Activated T-cell treated with anti-CD3 and anti-CD28 coated beads for 24 hours (primary cell): ENCODE results near the gene WNK1.

ENCODE experiments used
- DNase-seq: peaks from one replicate; pipeline ENCODE4 v3.0.0-alpha.2; 2020; ENCODE audit warnings: low read depth

Gene WNK1

DNA sequence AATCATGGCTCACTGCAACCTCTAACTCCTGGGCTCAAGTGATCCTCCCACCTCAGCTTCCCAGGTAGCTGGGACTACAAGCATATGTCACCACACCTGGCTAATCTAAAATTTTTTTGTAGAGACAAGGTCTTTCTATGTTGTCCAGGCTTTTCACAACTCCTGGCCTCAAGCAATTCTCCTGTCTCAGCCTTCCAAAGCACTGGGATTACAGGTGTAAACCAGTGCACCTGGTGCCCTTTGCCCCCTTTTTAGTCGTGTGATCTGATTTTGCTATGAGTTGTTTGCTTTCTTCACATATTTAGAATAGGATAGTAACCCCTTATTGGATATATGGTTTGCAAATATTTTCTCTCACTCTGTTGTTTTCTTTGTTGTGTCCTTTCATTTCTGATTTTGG is 198.8 kb downstream of the WNK1 start:
- no peak for DNase-seq

DNA sequence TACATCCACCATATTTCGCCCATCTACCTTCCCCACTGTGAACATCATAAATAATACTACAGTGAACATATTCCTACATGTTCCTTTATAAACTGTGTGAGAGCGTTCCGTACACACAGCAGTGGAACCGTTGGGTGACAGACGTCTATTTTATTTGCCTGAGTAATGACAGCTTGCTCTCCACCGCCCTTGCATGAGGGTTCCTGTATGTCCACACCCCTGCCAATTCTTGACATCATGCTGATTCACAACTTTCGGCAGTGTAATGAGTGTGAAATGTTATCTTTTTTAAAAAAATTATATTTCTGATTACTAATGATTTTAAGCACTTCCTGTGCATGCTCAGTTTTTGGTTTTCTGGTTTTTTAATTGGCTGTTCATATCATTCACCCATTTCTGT is 201.4 kb downstream of the WNK1 start:
- no peak for DNase-seq

DNA sequence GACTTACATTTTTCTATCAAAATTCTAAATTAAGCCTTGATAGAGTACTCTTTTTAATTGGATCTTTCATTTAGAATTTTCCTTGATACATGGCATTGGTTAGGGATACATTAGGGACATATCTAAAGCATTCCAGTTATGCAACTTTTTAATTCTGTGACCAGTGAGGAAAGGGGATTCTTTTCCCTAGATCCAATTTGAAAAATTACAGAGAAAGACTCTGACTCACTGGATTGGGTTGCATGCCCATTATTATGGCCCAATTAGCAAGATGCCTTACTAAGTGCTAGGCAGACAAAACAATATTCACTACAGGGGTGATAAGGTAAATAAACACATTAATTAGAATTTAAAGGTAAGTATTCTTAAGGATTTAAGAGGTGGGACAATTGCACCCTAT is 202.4 kb downstream of the WNK1 start:
- DNase-seq = no peak

DNA sequence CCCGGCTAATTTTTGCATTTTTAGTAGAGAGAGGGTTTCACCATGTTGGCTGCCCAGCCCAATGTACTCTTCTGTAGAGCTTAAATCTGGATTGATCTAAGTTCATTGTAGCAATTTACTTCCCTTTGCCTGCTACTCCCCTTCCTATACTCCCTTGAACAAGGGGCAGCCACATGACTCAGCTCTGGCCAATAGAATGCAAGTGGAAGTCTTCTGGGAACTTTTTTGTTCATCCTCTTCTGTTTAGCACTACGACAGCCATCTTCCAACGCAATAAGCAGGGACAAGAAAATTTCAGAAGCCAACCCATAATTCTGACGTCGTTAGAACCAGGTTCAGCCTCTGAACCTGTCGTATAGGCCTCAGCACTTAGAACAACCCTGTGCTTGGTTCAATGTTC is 203.6 kb downstream of the WNK1 start:
- no peak for DNase-seq

DNA sequence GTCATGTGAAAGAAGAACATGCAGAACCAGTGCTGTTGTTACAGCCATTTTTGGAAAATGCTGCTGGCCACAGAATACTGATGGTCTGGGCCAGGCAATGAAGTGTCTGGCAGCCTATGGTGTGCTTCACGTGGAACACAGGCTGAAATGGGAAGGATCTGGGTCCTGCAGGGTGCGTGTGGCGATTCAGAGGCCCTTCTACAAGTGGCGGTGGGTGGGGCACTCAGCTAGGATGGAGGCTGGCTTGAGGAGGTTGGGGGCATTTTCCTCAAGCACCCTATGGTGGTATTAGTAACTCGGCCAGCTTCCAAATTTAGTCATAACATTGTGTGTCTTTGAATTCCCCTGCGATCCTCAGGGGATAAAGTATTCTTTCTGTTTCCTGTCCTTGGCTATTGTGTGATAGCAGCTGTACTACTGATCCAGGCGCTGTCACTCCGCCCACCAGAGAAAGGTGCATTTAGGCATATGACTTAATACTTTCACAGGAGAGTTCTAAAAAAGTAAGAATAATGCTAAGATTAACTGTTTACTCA is 206.3 kb downstream of the WNK1 start:
- no peak for DNase-seq
